ENCODE results near the gene ZNF26. TPM values are rescaled to one million over a fixed set of nuclear protein-coding genes. Genes with fewer than 3 reads are reported as not detected.
"Not testable (repeated sequence)": the region's sequence is repeated elsewhere in the genome, so short reads cannot be mapped to it uniquely, and the experiment has no call there.

Gene ZNF26, protein sequence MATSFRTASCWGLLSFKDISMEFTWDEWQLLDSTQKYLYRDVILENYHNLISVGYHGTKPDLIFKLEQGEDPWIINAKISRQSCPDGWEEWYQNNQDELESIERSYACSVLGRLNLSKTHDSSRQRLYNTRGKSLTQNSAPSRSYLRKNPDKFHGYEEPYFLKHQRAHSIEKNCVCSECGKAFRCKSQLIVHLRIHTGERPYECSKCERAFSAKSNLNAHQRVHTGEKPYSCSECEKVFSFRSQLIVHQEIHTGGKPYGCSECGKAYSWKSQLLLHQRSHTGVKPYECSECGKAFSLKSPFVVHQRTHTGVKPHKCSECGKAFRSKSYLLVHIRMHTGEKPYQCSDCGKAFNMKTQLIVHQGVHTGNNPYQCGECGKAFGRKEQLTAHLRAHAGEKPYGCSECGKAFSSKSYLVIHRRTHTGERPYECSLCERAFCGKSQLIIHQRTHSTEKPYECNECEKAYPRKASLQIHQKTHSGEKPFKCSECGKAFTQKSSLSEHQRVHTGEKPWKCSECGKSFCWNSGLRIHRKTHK
- total RNA-seq, result 10 to 100 TPM; 14.0 to 20.2 TPM

DNA sequence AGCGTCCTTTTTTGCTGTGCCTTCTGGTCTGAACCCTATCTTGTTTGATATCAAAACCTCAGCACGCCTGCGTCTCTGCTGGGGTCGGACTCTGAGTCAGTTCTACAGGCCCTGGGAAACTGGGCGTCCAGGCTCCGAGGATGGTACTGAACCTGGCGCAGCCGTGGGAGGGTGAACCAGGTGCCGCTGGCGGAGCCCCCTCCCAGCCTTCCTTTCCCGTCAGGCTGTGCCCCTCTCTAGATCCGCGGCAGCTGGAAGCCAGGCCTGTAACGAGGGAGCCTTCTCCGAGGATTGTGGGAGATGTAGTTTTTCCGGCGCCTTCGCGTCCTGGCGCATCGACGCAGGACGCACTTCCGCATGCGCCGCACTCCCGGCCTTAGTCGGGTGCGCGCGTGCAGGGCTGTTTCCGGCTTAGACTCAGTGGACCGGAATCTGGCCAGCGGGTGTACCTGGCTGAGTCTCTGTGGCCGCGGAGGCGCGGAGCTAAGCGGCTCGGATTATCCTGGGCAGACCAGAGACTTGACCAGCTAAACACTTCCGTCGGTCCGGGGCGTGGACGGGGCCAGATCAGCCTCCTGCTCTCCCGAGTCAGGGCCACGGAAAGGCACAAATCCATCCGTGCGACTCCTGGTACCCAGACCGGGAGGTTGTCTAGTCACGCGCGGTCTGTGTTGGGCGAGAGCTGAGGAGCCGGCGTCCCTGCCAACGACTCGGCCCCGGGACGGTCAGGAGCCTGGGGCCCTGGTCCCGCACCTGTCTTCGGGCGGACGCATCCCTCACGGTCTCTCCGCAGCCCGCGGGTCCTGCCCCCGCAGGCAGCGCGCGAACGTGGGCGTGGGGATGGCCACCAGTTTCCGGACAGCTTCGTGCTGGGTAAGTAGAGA, at the start of gene ZNF26:
Gene ZNF26, plus strand, starts transcription at position 367 of the 884 bp plus-strand sequence. Its CDS starts 474 bp downstream, at position 841.
- Mint-ChIP-seq H3K36me3 (ENCODE audit: low read depth) (peaks cover 59% of the 10 kb centered on the region), H3K4me3 (peak within 1 kb of the TSS; percentile 90)
- CTCF ChIA-PET, result interaction anchor here (0.6 to 1.8 kb wide), 5 partner anchors 39 to 217 kb away, joined by 3 to 4 read pairs (median 3); no protein-coding TSS in a partner anchor

DNA sequence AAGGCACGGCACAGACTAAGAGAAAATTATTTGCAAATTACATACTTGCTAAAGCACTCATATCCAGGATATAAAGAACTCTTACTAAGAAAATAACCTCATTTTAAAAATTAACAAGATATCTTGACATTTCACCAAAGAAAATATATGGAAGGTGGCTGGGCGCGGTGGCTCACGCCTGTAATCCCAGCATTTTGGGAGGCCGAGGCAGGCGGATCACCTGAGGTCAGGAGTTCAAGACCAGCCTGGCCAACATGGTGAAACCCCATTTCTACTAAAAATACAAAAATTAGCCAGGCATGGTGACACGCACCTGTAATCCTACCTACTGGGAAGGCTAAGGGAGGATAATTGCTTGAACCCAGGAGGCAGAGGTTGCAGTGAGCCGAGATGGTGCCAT, 49.2 kb upstream of the ZNF26 start:
- H3K9me3 Mint-ChIP-seq, result peaks cover 44% of the 10 kb centered on the region
- H3K4me1 Mint-ChIP-seq, result not testable (repeated sequence)

More for the DNA sequence above, at the start of gene ZNF26:
- H3K9me3 Mint-ChIP-seq, result peaks cover 39% of the 10 kb centered on the region
- no peaks in the 10 kb centered on the region for H3K27me3 Mint-ChIP-seq
- DNase-seq, result peak; percentile 91
- peaks cover 30% of the 10 kb centered on the region for H3K4me1 Mint-ChIP-seq
- peak within 1 kb of the TSS; percentile 95 for H3K27ac Mint-ChIP-seq
- POLR2A ChIA-PET, result no interaction called here

DNA sequence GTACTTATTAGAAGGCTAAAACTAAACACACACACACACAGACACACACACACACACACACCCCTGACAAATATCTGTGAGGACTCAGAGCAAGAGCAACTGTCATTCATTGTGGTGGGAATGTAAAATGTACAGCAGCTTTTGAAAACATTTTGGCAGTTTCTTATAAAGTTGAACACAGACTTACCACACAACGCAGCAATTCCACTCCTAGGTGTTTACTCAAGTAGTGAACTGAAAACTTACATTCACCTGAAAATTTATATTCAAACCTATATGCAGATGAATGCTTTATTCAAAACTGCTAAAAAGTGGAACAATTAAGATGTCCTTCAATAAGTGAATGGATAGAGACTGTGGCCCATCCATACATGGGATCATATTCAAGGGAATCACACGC, 48.7 kb upstream of the ZNF26 start:
- Mint-ChIP-seq H3K27ac (no peak overlapping the region), H3K36me3 (ENCODE audit: low read depth) (peaks cover 48% of the 10 kb centered on the region), H3K4me1 (no peaks in the 10 kb centered on the region), H3K9me3 (peaks cover 46% of the 10 kb centered on the region), H3K4me3 (no peak overlapping the region), H3K27me3 (no peaks in the 10 kb centered on the region)
- ChIA-PET CTCF (no interaction called here), POLR2A (no interaction called here)
- no peak for DNase-seq

More for the DNA sequence above, 49.2 kb upstream of the ZNF26 start:
- H3K27ac Mint-ChIP-seq, POLR2A ChIA-PET, DNase-seq, H3K27me3 Mint-ChIP-seq, CTCF ChIA-PET, H3K4me3 Mint-ChIP-seq: not testable (repeated sequence)
- H3K36me3 Mint-ChIP-seq (ENCODE audit: low read depth), result peaks cover 46% of the 10 kb centered on the region

DNA sequence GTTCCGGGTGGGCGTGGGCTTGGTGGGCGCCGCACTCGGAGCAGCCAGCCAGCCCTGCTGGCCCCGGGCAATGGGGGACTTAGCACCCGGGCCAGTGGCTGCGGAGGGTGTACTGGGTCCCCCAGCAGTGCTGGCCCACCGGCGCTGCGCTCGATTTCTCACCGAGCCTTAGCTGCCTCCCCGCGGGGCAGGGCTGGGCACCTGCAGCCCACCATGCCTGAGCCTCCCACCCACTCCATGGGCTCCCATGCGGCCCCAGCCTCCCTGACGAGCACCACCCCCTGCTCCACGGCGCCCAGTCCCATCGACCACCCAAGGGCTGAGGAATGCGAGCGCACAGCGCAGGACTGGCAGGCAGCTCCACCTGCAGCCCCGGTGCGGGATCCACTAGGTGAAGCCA, 47.4 kb upstream of the ZNF26 start:
- CTCF ChIA-PET, DNase-seq, H3K27ac Mint-ChIP-seq, H3K4me1 Mint-ChIP-seq, H3K4me3 Mint-ChIP-seq, POLR2A ChIA-PET, H3K27me3 Mint-ChIP-seq: not testable (repeated sequence)
- H3K9me3 Mint-ChIP-seq, result peaks cover 39% of the 10 kb centered on the region
- H3K36me3 Mint-ChIP-seq (ENCODE audit: low read depth), result peaks cover 54% of the 10 kb centered on the region

DNA sequence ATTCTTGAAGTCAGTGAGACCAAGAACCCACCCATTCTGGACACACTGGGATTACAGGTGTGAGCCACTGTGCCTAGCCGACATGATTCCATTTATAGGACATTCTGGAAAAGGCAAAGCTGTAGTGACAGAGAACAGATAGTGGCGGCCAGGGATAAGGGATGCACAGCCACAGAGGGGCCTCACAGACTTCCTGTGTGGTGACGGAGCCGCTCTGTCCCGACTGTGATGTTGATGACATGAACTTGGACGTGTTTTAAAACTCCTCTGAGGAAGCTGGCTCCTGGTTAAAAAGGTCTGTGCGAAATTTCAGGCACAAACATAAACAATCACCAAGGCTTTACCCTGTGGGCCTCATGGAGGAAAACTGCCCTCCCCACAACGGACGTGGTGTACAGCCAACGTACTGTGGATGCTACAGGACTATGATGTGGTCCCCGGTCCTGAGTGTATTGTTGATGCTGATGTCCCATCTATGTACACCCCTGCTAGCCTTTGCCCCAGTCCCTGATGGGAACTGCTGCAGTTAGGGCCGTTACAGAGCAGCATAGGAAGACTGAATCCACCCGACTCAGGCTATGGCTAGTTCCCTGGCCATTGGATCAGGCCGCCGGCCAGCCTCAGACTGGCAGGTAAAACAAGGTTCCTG, 46.0 kb upstream of the ZNF26 start:
- no peak for DNase-seq
- Mint-ChIP-seq H3K4me3 (no peak overlapping the region), H3K36me3 (ENCODE audit: low read depth) (peaks cover 60% of the 10 kb centered on the region), H3K27ac (no peak overlapping the region), H3K4me1 (no peaks in the 10 kb centered on the region), H3K27me3 (no peaks in the 10 kb centered on the region), H3K9me3 (peaks cover 40% of the 10 kb centered on the region)
- CTCF ChIA-PET, result no interaction called here
- POLR2A ChIA-PET, result no interaction called here

DNA sequence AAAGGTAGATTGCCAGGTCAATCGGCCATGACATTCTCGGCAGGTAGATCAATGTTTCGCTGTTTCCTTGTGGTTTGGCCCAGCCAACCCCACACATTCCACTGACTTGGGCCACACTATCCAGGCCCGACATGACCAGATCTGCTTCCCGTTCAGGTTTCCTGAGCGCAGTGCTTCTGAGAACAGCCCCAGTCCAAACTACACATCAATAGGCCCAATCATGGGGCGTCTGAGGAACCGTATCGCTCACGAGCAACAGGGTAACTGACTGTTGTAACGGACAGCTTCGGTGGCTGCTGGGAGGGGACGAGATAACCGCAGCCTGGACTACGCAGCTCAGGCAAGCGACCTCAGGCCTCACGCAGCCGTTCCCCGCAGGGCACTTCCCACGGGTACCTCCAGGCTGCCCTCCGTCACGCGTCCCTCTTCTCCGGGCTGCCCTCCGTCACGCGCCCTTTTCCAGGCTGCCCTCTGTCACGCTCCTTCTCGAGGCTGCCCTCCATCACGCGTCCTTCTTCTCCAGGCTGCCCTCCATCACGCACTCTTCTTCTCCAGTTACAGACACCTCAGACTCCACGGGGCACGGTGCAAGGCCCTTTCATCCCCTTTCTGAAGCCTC, 44.7 kb upstream of the ZNF26 start:
- no peak overlapping the region for H3K27ac Mint-ChIP-seq
- H3K4me1 Mint-ChIP-seq, result no peaks in the 10 kb centered on the region
- DNase-seq, result no peak
- no peak overlapping the region for H3K4me3 Mint-ChIP-seq
- ChIA-PET CTCF (no interaction called here), POLR2A (no interaction called here)
- peaks cover 41% of the 10 kb centered on the region for H3K9me3 Mint-ChIP-seq
- no peaks in the 10 kb centered on the region for H3K27me3 Mint-ChIP-seq
- H3K36me3 Mint-ChIP-seq (ENCODE audit: low read depth), result peaks cover 67% of the 10 kb centered on the region

DNA sequence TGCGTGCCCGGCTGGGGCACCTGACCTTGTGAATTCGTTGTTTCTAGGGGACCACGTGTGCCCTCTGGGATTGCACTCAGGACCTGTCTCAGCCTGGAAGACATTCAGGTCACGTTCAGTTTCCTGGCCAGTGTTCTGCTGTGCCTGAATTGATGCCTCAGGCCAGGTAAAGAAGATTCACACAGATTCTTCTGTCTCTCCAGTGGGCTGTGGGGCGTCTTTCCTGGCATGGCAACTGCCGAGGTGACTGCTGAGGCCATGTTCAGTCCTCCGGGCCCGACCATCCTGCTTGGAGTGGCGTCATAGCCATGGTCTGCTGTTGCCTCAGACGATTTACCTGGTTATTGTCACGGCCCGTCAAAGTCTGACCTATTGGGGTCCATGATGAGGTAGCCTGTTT, 43.6 kb upstream of the ZNF26 start:
- ChIA-PET CTCF (no interaction called here), POLR2A (no interaction called here)
- DNase-seq, result no peak
- H3K9me3 Mint-ChIP-seq, result peaks cover 34% of the 10 kb centered on the region
- H3K4me3 Mint-ChIP-seq, result no peak overlapping the region
- no peaks in the 10 kb centered on the region for H3K27me3 Mint-ChIP-seq
- peaks cover 67% of the 10 kb centered on the region for H3K36me3 Mint-ChIP-seq (ENCODE audit: low read depth)
- no peaks in the 10 kb centered on the region for H3K4me1 Mint-ChIP-seq
- H3K27ac Mint-ChIP-seq, result no peak overlapping the region

DNA sequence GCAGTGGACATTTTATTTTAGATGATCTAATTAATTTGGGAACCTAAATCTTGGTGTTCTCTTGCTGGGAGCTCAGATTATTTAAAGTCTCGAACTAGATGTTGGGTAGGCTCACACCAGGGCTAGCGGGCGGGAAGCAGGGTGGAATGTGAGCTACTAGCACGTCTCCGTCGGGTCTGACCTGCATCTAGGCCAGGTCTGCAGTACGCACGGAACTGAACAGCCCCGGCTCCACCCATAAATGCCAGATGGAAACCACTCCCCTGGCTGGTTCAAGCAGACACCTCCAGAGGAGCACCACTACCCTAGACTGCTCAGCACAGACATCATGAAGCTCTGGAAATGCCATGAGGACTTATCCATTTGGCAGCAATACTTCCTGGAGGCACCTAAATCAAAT, 40.4 kb upstream of the ZNF26 start:
- Mint-ChIP-seq H3K4me3 (no peak overlapping the region), H3K27me3 (no peaks in the 10 kb centered on the region), H3K9me3 (peaks cover 47% of the 10 kb centered on the region), H3K27ac (no peak overlapping the region), H3K4me1 (no peaks in the 10 kb centered on the region), H3K36me3 (ENCODE audit: low read depth) (peaks cover 75% of the 10 kb centered on the region)
- no peak for DNase-seq
- CTCF ChIA-PET, result no interaction called here
- POLR2A ChIA-PET, result no interaction called here

DNA sequence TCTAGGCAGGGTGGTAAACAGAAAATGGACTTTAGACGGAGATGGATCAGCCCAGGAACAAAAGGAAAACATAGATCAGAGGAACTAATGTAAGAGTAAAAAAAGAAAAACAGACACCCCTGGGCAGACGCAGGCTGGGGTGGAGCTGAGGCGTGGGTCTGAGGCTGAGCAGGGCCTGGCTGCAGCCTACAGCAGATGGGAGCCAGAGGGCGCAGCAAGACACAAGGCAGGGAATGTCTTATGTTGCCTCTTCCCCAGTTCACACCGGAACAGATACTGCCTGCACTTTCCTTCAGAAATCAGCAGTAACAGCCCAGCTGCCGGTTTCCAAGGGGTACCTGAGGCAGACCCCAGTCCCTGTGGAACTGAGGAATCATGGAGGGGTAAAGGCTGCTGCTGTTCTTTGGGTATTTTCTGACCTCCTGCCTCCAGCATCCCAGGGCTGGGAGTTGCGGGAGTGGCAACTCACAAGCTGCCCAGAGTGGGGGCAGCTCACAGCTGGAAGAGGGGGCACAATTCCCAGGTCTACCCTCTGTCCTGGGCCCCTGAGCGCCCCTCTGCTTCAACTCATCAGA, 39.8 kb upstream of the ZNF26 start:
- H3K27me3 Mint-ChIP-seq, result no peaks in the 10 kb centered on the region
- H3K36me3 Mint-ChIP-seq (ENCODE audit: low read depth), result peaks cover 70% of the 10 kb centered on the region
- no peak overlapping the region for H3K27ac Mint-ChIP-seq
- no peaks in the 10 kb centered on the region for H3K4me1 Mint-ChIP-seq
- DNase-seq, result no peak
- ChIA-PET CTCF (no interaction called here), POLR2A (no interaction called here)
- H3K4me3 Mint-ChIP-seq, result no peak overlapping the region
- H3K9me3 Mint-ChIP-seq, result peaks cover 42% of the 10 kb centered on the region

DNA sequence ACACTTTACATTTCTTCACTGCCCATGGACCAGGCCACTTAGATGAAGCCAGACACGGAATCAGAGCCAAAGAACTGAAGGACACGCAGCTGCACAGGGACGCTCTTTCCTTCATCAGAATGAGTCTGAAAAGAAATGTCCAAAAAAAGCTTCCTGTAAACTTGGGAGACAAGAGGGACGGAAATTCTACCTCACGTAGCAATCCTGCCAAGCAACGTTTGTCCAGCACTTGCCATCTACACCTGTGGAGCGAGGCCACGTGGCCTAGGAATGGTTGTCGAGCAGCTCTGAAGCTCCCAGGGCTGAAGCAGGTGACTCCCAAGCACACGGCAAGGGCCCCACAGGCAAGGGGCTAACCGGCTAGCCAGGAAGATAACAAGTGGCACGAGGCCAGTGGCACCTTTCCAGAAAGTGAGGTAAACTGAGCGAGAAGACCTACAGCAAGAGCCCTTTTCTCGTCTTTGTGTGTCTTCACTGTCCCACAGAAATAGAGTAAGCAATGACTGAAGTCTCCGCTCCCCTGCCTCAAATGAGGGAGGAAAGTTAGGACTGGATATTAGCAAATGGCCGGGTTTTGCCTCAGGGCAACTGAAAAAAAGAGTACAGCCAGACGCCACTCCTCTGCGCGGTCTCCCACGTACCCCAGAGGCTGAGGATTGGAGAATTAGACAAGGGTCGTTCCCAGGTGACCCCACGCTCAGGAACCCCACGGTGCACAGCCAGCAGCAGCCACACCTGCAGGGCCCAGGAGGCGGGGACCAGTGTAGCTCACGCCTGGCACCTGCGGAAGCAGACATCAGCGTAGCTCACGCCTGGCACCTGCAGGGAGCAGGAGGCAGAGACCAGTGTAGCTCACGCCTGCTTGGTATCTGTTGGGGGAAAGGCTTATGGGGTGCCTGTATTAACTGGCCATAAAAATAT, 37.8 kb upstream of the ZNF26 start:
- H3K27ac Mint-ChIP-seq, result no peak overlapping the region
- peaks cover 44% of the 10 kb centered on the region for H3K9me3 Mint-ChIP-seq
- DNase-seq, result no peak
- H3K4me1 Mint-ChIP-seq, result no peaks in the 10 kb centered on the region
- POLR2A ChIA-PET, result no interaction called here
- CTCF ChIA-PET, result no interaction called here
- H3K4me3 Mint-ChIP-seq, result no peak overlapping the region
- H3K27me3 Mint-ChIP-seq, result no peaks in the 10 kb centered on the region
- H3K36me3 Mint-ChIP-seq (ENCODE audit: low read depth), result peaks cover 59% of the 10 kb centered on the region

DNA sequence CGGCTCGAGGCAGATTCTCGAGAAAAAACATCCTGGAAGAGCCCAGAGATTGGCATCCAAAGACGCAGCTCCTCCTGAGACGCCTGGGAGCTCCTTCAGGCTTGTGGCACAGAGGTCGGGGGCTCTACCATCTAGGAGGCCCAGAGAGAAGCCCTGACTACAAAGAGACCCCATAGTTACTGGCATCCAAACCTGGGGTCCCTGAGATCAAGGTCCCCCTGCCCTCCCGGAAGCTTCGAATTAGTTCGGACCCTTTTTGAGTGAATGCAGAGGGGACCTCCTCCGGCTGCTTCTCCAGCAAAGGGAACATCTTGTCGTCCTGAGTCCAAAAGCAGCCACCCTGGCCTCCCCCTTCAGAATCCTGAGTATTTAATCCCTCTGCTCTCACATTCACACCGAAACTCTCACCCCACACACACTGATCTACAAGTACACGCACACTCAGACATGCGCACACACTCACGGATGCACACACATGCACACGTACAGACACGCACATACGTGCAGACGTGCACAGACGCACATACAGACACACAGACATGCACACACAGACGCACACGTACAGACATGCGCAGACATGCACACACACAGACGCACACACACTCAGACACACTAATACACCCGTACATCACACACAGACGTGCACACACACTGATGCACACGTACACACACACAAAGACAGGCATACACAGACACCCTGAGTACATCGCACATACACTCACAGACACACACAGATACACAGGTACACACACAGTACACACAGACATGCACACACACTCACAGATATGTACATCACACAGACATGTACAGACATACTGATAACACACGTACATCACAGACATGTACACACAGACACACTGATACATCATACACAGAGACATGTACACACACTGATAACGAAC, 36.0 kb upstream of the ZNF26 start:
- Mint-ChIP-seq H3K27ac (no peak overlapping the region), H3K36me3 (ENCODE audit: low read depth) (peaks cover 52% of the 10 kb centered on the region), H3K27me3 (no peaks in the 10 kb centered on the region), H3K4me3 (no peak overlapping the region), H3K9me3 (peaks cover 48% of the 10 kb centered on the region), H3K4me1 (peaks cover 13% of the 10 kb centered on the region)
- no peak for DNase-seq
- POLR2A ChIA-PET, result no interaction called here
- CTCF ChIA-PET, result interaction anchor here (0.5 kb wide), 1 partner anchor 66 kb away, joined by 3 read pairs; no protein-coding TSS in a partner anchor

Measured in activated CD4-positive, alpha-beta T cell treated with anti-CD3 and anti-CD28 coated beads, Interleukin-2, amount 10 ng/mL, durations not matched to agents 7 days and 5 days (primary cell).